DMS53 (cell line): Measurements from ENCODE around the gene CDKL1.
A peak's percentile ranks its signal among the peaks of the same experiment; 100 is the strongest.
"Not testable (repeated sequence)": the region's sequence is repeated elsewhere in the genome, so short reads cannot be mapped to it uniquely, and the experiment has no call there.

Experiments
- DNase-seq: peaks from one replicate; lab custom pipeline; 2025; lab: John Stamatoyannopoulos, UW

CDKL1 gene

DNA sequence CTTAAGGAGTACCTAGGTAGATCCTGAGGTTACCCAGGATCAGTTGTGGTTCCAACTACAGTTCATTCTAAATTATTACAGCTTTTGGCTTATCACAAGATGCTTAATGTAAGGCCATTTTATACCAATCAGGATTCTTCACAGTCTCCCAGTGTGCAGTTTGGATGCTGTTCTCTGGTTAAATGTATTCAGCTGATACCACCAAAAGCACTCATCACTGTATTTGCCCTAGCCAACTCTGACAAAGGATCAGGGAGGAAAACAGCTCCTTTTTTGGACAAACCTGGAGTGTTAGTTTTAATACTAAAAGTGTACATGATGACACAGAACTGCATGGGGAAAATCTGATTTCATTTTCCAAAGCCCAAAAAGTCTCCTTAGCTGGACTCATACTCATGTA lies 65.1 kb downstream of the CDKL1 start:
- no peak for DNase-seq

GRCh38 chr14:50321009-50321660 lies 75.5 kb downstream of the CDKL1 start:
- DNase-seq, result peak; percentile 95

DNA sequence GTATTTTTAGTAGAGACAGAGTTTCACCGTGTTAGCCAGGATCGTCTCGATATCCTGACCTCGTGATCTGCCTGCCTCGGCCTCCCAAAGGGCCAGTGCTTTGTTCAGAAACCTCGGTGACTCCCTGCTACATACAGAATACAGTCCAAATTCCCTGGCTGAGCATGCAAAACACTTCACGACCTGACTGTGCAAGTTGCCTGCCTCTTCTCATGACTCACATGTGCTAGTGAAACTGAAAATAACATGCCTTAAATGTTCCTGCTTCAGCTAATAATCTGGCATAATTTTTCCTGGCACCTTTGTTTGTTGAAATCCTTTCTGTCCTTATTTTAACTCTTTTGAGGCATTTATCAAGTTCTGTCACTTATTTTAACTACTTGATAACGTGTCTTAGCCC lies 76.4 kb downstream of the CDKL1 start:
- peak; percentile 12 for DNase-seq

DNA sequence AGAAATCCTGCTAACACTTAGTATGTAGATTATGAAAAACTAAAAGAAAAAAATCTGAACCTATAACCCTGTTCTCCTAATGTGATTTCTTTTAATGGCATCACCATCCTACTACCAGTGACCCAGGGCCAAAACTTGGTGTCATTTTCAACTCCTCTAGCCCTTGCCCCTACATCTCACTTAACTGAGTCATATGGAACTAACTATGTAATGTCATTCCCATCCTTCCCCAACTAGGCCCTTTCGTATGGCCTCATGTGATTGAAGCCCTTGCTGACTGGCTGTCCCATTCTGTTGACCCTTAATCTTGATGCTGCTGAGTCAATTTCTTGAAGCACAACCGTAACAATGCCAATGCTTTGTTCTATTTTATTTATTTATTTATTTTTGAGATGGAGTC lies 77.0 kb downstream of the CDKL1 start:
- no peak for DNase-seq

GRCh38 chr14:50319293-50319692 lies 77.4 kb downstream of the CDKL1 start:
- DNase-seq, result no peak

DNA sequence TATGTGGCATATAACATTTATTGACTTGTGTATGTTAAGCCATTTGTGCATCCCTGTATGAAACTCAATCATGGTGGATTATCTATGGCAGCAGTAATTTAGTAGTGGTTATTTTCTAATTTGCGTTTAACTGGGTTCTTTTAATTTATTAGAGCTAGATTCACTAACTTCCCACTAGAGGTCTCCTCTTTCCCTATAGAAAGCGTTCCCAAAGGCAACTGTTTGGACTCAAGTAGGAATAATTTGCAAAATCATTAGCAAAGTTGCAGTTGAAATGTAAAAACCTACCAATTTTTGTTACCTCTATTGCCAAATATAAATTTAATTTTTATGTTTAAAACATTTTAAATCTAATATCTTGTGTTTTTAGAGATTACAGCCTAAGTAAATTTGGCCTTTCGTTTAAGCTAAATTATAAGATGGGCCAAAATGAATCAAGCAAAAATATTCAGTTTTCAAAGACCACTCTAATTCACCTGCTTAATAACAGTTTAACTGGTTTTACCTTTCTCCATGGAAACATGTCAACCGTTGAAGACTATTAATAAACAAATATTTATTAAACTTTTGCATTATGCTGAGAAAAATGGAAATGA lies 78.6 kb downstream of the CDKL1 start:
- DNase-seq, result peak; percentile 34

DNA sequence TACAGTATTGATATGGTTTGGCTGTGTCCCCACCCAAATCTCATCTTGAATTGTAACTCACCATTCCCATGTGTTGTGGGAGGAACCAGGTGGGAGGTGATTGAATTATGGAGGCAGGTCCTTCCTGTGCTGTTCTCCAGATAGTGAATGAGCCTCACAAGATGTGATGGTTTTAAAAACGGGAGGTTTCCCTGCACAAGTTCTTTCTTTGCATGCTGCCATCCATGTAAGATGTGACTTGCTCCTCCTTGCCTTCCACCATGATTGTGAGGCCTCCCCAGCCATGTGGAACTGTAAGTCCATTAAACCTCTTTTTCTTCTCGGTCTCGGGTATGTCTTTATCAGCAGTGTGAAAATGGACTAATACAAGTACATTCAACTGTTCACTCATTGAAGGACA lies 82.6 kb downstream of the CDKL1 start:
- not testable (repeated sequence) for DNase-seq

- DNase-seq, result no peak
Observed at GRCh38 chr14:50312734-50313054, 84.0 kb downstream of the CDKL1 start.

GRCh38 chr14:50311972-50312733 lies 84.5 kb downstream of the CDKL1 start, which contains the start of the genes DMAC2L and L2HGDH:
TSS of gene DMAC2L (plus strand) at chr14:50312324. CDS start at chr14:50321488, 9,164 bp downstream.
TSS of gene L2HGDH (minus strand) at chr14:50312229. CDS start at chr14:50312150, 79 bp downstream.
- DNase-seq, result peak; percentile 97

- DNase-seq, result peak; percentile 52
Observed at GRCh38 chr14:50311337-50311971, 85.2 kb downstream of the CDKL1 start.

DNA sequence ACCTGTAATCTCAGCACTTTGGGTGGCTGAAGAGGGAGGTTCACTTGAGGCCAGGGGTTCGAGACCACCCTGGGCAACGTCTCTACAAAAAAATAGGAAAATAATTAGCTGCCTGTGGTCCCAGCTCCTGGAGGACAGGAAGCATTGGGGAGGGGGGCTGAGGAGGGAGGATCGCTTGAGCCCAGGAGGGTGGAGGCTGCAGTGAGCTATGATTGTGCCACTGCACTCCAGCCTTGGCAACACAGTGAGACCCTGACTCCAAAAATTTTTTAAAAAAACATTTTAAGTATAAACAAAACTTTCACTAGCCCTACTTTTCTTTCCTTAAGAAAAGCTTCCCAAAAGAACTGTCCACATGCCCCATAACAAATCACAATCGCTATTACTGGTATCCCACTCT lies 86.2 kb downstream of the CDKL1 start:
- DNase-seq, result no peak

DNA sequence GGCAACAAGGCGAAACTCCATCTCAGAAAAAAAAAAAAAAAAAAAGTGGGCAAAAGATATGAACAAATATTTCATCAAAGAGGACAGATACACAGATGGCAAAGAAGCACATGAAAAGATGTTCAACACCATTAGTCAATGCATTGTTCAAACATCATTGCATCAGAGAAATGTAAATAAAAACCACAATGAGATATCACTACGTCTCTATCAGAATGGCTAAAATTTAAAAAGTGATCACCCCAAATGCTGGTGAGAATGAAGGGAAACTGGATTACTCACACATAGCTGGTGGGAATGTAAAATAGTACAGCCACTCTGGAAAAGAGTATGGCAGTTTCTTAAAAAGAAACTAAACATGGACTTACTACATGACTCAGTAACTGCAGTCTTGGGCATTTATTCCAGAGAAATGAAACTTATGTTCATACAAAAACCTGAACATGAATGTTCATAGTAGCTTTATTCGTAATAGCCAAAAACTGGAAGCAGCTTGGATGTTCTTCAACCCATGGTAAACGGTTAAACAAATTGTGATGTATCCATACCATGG lies 88.2 kb downstream of the CDKL1 start:
- peak; percentile 48 for DNase-seq

DNA sequence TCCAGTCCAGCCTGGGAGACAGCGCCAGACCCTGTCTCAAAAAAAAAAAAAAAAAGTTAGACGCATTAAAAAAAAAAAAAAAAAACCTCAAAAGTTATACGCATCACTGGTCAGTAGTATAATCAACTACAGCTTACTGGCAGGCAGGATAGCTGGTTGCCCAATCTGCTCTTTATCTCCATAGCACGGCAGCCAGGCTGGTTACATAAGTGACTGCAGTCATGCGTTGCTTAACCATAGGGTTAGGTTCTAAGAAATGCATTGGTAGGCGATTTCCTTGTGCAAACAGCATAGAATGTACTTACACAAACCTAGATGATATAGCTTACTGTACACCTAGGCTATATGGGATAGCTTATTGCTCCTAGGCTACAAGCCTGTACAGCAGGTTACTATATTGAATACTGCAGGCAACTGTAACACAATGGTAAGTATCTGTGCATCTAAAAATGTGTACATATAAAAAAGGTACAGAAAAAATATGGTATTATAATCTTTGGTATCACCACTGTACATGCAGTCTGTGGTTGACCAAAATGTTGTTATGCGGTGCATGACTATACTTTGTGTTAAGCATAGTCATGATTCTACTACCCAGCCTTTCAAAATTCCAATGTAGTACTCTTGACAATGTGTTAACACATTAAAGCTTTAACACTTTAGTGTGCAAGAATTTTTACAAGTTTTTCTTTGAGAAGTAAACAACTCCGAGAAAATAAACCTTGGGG lies 92.8 kb downstream of the CDKL1 start:
- DNase-seq, result no peak

DNA sequence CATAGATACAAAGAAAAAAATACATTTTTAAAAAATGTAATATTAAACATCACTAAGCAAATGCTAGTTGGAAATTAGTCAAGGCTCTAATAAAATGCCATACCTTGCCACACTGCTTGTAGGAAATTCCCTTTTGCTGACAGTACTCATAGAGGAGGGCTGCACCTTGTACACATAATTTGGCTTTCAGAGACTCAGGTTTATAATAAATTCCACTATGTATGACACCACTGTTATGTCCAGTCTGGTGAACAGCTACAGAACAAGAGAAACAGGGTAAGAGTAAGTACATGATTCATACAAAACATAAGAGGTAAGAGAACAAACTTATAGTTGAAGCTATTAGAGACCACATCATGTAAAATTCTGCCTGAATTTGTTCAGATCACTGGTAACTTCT lies 94.8 kb downstream of the CDKL1 start:
- DNase-seq, result no peak

DNA sequence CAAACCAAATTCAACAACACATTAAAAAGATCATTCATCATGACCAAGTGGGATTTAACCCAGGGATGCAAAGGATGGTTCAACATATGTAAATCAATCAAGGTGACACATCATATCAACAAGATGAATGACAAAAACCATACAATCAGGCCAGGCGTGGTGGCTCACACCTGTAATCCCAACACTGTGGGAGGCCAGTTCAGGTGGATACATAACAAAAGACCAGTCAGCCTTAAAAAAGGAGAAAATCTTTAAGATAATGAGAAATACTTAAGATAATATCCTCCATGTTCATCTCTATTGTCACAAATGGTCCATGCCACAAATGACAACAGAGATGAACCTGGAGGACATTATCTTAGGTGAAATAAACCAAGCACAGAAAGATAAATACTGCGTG lies 97.1 kb downstream of the CDKL1 start:
- DNase-seq, result no peak

DNA sequence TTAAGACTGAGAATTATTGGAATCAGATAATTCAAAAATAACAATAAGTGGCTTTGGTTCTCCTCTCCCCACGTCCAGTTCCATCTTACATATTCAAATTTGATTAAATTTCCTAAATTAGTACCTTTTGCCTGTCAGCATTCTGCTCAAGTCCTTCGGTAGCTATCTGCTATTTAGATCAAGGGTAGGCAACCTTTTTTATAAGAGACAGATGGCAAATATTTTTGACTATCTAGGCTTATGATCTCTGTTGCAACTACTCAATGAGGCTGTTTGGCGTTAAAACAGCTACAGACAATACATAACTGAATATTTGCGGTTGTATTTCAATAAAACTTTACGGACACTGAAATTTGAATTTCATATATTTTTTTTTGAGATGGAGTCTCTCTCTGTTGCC lies 106.4 kb downstream of the CDKL1 start:
- DNase-seq, result no peak

DNA sequence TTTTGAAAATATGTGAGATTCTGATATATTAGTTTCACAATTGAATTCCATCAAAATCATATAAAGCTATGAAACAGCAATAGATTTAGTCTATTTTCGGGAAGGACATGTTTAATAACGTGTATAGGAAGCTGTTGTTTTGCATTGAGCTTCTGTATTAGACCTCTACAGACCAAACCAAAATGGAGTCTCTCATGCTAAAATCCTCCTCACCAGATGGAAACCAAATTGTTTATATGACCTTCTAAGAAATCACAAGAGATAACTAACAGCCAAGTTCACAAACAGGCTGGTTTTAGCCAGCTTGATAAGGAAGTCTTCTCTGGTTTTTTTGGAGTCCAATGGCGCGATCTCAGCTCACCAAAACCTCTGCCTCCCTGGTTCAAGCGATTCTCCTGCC lies 108.5 kb downstream of the CDKL1 start:
- no peak for DNase-seq

DNA sequence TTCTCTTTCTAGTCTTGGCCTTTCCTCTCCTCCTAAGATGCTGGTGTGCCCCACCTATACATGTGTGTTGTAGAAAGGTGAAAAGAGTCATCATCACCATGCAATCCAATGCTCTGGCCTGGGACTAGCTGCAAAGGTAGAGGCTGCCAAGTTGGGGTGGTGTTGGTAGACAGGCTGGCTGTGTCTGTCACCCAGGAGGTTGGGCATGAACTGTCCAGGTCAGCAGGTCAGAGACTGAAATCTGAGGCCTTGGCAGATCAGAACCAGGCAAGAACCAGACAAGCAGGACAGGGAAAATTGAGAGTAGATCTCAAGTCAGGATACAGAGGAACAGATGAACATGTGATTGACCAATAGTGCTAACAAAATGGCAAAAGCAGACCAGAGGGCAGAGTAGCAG lies 110.8 kb downstream of the CDKL1 start:
- no peak for DNase-seq
